GM13976 (cell line): ENCODE results near the gene PLEKHG3.

Experiments
- DNase-seq: peaks from one replicate; pipeline ENCODE4 v3.0.0; 2012; ENCODE audit warnings: low spot score
- CTCF ChIP-seq: IDR thresholded peaks from 2 replicates; pipeline ENCODE4 v1.5.1; 2012; ENCODE audit warnings: borderline replicate concordance, mild to moderate bottlenecking; ENCODE audit not compliant: insufficient read depth; ENCODE audit errors: extremely low read depth, missing control alignments, control extremely low read depth
- in situ Hi-C: fragments of 300-500 bp; cut with MboI; formaldehyde crosslinking; loops from one replicate; pipeline ENCODE4 v1.12.0; 2022; ENCODE audit warnings: low sequenced_read_pairs, mixed read lengths, inconsistent platforms; ENCODE audit not compliant: unreplicated experiment

The PLEKHG3 gene

DNA sequence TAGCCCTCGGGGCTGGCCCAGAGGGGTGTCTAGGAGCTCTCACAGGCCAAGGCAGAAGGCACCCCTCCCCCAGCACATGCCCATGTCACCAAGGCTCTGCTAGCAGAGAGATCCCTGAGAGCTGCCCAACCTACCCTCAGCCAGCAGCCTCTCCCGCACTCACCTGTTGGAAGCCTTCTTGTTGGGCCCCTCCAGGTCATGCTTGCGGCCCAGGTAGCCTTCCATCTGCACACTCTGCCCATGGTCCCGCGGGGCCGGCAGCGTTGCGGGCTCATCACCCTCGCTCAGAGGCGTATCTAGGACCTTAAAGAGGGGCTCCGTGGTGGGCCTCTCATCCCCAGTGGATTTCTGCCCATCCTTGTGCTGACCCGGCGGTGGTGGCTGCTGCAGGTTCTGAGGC is 49.1 kb downstream of the PLEKHG3 start:
- no peak for TF ChIP-seq CTCF
- DNase-seq, result no peak
- in situ Hi-C loops, result no loop called here

DNA sequence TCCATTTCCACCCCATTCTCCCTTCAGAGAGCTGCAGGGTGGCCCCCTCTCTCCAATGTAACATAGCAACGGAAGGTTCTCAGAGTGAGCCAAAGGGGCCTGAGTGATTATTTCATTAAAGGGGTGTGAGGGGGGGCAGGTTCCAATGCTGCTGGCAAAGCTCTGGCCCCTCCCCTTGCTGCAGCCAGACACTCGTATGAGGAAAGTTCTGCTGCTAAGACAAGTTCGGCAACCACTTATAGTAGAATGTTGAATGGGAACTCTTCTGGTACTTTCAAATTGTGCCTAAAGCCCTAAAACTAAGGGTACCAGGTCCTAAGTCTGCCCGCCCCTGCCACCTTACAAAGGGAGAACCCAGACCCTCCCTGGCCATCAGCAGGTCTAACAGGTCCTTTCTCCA is 49.8 kb downstream of the PLEKHG3 start:
- in situ Hi-C loops, result no loop called here
- no peak for TF ChIP-seq CTCF
- no peak for DNase-seq

DNA sequence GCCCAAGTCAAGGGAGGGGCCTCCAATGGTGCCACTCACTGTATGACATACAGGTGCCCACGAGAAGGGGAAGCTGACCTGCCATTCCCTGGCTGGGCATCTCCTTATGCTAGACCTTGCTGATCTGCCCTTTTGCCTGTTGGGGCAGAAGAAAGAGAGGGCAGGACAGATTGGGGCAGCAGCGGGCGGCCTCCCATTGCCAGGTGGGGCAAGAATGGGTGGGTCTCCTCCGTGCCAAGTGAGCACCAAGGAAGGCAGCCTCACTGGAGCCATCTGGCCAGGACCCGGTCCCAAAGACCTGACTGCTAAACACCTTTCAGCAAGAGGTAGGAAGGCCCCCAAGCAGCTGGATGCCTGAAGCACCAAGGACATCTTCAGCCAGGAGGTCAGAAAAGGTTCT is 50.5 kb downstream of the PLEKHG3 start:
- in situ Hi-C loops, result no loop called here
- no peak for TF ChIP-seq CTCF
- DNase-seq, result no peak

GRCh38 chr14:64755781-64756221 is 51.6 kb downstream of the PLEKHG3 start:
- no peak for DNase-seq
- no peak for TF ChIP-seq CTCF
- in situ Hi-C loops, result no loop called here

- no peak for DNase-seq
- in situ Hi-C loops, result no loop called here
- TF ChIP-seq CTCF, result no peak
Observed at GRCh38 chr14:64756712-64757111, 52.5 kb downstream of the PLEKHG3 start.

GRCh38 chr14:64757601-64758000 is 53.4 kb downstream of the PLEKHG3 start:
- no peak for TF ChIP-seq CTCF
- in situ Hi-C loops, result no loop called here
- no peak for DNase-seq

GRCh38 chr14:64758025-64758521 is 53.8 kb downstream of the PLEKHG3 start:
- TF ChIP-seq CTCF, result no peak
- in situ Hi-C loops, result no loop called here
- no peak for DNase-seq
